ENCODE data around the gene PLOD1.

DNA sequence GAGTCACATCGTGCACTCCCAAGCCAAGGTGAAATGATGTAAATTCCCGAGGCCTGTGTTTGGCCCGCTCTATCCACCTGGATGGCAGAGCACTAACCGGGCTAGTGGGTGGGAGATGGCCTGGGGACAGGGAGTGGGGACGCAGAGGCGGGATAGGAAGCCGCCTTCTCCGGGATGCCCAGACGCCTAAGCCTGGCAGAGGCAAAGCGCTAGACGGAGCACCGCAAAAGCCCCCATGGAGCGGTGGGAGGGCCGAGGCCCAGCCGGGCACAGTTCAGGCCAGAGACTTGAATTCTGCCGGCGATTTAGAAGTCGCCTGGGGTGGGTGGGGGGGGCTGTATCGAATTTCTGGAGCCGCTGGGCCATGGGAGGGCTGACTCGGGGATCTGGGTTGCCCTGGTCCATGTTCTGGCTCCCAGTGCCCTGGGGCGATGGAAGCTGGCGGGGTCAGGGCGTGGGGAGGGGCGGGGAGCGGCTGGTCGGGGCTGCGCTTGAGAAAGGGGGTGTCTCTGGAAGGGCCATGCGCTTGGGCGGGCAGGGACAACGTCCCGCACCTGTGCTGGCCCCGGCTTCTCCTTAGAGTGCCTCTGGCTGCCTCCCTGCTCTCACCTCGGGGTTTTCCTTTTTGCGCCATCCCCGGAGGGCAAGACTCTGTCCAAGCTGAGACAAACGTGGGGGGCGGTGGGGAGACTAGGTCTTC lies 36.3 kb upstream of the PLOD1 start:
- TF ChIP-seq, protein P1, sequence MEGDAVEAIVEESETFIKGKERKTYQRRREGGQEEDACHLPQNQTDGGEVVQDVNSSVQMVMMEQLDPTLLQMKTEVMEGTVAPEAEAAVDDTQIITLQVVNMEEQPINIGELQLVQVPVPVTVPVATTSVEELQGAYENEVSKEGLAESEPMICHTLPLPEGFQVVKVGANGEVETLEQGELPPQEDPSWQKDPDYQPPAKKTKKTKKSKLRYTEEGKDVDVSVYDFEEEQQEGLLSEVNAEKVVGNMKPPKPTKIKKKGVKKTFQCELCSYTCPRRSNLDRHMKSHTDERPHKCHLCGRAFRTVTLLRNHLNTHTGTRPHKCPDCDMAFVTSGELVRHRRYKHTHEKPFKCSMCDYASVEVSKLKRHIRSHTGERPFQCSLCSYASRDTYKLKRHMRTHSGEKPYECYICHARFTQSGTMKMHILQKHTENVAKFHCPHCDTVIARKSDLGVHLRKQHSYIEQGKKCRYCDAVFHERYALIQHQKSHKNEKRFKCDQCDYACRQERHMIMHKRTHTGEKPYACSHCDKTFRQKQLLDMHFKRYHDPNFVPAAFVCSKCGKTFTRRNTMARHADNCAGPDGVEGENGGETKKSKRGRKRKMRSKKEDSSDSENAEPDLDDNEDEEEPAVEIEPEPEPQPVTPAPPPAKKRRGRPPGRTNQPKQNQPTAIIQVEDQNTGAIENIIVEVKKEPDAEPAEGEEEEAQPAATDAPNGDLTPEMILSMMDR (conservative IDR thresholded peaks at IDR 0.05; ENCODE audit: low read length): no peak
- no peak for TF ChIP-seq EZH2phosphoT487 (IDR thresholded peaks at IDR 0.05; ENCODE audit: borderline replicate concordance)
